PFSK-1 (cell line): Measurements from ENCODE around the gene LPA.

Experiments used
- POLR2AphosphoS5 ChIP-seq: IDR thresholded peaks from 2 replicates; pipeline ENCODE4 v1.6.1; 2012; ENCODE audit warnings: low read depth, mild to moderate bottlenecking, control low read depth, low read length, moderate library complexity
- REST ChIP-seq, 2 experiments: IDR thresholded peaks; 2 replicates each; pipeline versions ENCODE4 v1.6.1 to v1.8.0; 2011 to 2012; ENCODE audit warnings: low read depth in 2 of 2, low read length in 2 of 2, control low read depth in 1 of 2, inconsistent platforms in 1 of 2, mild to moderate bottlenecking in 1 of 2, moderate library complexity in 1 of 2; ENCODE audit not compliant: insufficient read depth in 1 of 2
- SIN3A ChIP-seq: IDR thresholded peaks from 2 replicates; pipeline ENCODE4 v1.6.1; 2012; ENCODE audit warnings: mild to moderate bottlenecking, low read length, moderate library complexity, borderline replicate concordance; ENCODE audit not compliant: insufficient read depth

- TF ChIP-seq POLR2AphosphoS5, result no peak
- TF ChIP-seq REST (IDR thresholded peaks at IDR 0.05; ENCODE audit: insufficient read depth in 1 of 2, low read depth in 2 of 2, low read length in 2 of 2), result no peak
- TF ChIP-seq SIN3A, result no peak
Observed at GRCh38 chr6:160595838-160596832, 67.9 kb downstream of the LPA start.
